HG03175 (cell line): ENCODE measurements around the gene VPS35L.

Experiments used
- ATAC-seq: cut with Tn5 transposase; IDR thresholded peaks from one replicate; pipeline ENCODE4 v1.9.1; 2021; ENCODE audit warnings: mild to moderate bottlenecking, moderate library complexity; ENCODE audit not compliant: unreplicated experiment

The VPS35L gene, protein sequence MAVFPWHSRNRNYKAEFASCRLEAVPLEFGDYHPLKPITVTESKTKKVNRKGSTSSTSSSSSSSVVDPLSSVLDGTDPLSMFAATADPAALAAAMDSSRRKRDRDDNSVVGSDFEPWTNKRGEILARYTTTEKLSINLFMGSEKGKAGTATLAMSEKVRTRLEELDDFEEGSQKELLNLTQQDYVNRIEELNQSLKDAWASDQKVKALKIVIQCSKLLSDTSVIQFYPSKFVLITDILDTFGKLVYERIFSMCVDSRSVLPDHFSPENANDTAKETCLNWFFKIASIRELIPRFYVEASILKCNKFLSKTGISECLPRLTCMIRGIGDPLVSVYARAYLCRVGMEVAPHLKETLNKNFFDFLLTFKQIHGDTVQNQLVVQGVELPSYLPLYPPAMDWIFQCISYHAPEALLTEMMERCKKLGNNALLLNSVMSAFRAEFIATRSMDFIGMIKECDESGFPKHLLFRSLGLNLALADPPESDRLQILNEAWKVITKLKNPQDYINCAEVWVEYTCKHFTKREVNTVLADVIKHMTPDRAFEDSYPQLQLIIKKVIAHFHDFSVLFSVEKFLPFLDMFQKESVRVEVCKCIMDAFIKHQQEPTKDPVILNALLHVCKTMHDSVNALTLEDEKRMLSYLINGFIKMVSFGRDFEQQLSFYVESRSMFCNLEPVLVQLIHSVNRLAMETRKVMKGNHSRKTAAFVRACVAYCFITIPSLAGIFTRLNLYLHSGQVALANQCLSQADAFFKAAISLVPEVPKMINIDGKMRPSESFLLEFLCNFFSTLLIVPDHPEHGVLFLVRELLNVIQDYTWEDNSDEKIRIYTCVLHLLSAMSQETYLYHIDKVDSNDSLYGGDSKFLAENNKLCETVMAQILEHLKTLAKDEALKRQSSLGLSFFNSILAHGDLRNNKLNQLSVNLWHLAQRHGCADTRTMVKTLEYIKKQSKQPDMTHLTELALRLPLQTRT

DNA sequence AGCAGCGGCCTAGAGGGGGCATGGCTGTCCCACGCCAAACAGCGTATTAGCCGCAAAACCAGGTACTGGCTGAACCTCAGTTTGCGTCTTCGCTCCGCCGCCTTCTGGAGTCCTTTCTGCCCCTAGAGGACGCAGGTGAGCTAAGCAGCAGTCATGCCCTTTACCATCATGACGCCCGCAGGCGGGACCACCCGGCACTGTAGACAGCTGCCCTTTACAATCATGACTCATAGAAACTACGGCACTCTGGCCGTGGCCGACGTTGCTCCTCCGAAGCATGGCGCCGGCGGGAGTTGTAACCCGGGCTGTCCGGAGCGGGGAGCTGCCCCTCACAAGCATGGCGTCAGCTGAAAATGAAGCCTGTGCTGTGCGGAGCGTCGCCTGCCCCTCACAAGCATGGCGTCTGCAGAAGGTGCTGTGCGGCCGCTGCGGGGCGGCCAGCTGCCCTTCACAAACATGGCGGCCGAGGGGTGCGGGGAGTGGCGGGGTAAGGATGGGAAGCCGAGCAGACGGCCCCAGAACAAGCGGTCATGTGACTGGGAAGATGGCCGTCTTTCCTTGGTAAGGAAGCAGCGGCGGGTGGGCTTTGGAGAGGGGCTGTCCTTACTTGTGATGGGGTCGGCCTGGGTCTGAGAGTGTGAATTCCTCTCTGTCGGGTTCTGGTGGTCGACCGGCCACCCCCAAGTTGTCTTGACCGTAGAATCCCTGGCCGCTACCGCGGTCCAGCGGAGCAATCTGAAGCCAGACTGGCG lies at the start of gene VPS35L:
Gene VPS35L (plus strand): TSS at position 518 of the 752 bp plus-strand sequence. CDS start 27 bp downstream, at position 545.
- peak; percentile 96 for ATAC-seq

DNA sequence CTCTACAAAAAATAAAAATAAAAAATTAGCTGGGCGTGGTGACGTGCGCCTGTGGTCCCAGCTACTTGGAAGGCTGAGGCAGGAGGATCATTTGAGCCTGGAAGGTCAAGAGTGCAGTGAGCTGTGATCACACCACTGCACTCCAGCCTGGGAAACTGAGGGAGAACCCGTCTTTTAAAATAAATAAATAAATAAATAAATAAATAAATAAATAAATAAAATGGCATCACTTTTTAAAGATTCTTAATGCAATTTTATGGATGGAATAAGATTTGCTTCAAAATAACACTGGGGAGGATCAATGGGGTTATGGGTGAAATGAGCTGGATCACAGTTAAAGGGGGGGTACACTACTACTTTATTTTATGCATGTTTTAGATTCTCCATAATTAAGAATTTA lies 48.5 kb upstream of the VPS35L start:
- no peak for ATAC-seq

DNA sequence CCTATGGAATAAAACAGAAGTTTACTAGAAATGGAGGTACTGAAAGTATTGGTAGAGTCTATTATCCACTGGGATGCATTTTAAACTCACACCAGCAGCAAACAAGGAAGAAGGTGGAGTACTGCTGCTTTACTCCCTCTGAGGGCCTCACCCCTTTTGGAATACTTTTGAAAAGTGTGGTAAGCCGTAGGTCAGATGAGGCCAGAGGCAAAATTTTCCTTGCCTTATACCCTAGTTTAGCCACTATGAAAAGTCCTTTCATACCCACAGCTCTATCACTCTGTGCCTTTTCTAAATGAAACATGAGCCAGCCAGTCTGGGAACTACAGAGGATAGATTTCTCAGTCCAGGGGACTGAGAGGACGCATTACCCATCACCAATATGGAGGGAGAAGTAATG lies 47.6 kb upstream of the VPS35L start:
- ATAC-seq, result no peak

DNA sequence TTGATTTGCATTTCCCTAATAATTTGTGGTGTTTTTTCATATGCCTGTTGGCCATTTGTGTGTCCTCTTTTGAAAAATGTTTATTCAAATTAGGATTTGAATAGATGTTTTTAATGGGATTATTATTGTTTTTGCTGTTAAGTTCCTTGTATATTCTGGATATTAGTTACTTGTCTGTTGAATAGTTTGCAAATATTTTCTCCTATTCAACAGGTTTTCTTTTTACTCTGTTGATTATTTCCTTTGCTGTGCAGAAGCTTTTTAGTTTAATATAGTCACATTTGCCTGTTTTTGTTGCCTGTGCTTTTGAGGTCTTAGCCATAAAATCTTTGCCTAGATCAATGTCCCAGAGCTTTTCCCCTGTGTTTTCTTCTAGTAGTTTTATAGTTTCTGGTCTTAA lies 43.2 kb upstream of the VPS35L start:
- no peak for ATAC-seq

DNA sequence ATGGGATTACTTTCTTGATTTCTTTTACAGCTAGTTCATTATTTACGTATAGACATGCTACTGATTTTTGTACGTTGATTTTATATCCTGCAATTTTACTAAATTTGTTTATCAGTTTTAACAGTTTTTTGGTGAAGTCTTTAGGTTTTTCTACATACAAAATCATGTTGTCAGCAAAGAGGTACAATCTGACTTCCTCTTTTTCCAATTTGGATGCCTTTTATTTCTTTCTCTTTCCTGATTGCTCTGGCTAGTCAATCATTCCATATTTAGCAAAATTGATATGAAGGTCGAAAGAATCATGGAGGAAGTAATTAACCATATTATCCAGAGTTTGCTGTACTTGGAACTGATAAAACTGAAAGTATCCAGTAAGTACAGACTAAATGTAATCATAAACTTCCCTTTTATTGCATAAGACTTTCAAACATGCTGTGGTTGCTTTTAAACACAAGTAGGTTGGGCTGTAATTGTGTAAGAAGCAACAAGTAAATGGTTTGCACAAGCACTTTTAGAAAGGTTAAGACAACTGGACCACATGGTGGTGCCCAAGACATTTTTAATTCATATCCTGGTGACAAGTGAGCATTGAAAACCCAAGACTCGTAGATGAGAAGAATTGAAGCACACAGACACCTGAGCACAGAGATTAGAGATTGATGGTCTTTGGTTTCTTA lies 42.0 kb upstream of the VPS35L start:
- no peak for ATAC-seq

DNA sequence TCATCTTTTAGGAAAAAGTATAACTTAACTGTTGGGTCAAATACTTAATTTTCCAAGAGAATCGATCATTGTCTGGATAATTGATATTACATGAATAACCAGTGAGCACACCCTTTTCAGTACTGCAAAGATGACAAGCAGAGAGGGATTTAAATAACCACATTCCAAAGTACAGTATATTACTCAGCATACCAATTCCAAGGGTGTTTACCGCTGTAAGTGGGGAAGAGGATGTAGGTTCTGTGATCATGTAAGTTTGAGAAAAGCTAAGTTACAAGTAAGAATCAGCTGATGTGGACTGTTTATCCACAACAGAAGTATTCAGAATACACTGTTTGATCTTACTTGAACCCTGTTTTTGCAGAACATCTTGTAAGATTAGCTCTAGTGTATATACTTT lies 39.7 kb upstream of the VPS35L start:
- ATAC-seq, result no peak

DNA sequence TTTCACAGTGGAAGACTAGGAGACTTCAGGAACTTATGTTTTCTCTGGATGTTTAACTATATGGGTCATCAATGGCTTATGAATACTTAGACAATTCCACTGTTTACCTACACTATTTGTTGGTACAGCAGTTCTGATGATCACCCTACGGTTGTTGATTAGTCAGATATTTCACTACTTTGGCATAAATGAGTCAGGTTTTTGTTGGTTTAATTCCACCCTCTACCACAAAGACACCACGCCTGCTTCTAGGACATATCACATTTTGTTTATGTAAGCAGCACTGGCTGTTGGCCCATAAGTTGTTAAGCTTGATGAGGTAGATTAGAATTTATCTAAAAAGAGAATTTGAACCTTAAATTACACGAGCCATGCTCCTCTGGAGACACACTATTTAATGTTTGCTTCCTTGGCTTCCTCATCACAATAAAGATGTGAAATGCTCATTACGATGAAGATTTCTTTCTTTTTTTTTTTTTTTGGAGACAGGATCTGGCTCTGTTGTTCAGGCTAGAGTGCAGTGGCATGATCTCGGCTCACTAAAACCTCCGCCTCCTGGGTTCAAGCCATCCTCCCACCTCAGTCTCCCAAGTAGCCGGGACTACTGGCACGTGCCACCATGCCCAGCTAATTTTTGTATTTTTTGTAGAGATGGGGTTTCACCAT lies 37.9 kb upstream of the VPS35L start:
- ATAC-seq, result no peak

DNA sequence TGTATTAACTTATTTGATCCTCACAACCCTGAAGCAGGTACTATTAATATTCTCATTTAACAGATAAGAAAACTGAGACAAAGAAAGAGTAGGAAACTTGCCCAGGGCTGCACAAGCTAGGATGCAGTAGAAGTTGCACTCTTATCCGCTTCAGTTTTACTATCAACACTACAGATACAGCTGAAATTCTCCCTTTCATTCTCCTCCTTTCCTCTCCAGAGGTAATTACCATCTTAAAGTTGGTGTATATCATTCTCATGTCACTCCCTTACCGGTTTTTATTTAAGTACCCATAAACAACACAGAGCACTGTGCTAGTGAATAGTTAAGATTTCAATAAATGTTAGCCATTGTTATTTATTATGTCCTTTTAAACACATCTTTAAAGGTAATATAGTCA lies 37.1 kb upstream of the VPS35L start:
- no peak for ATAC-seq

DNA sequence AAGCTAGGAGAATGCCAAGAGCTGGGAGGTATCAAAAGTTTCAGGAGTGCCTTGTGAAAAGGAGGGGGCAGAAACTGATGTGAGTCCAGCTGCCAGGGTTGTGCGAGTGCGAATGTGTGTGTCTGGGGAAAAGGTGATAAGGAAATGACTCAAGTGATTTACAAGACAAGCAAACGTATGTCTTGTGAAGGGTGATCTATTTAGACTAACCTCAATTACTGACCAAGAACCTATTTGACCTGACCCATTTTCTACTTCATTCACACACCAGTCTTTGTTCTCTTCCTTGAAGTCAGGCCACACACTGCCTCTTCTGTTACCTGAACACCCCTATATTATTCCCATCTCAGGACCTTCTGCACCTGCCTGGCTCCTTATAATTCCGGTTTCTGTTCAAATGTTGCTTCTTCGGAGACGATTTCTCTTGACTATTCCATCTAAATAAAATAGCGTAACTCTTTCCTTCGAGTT lies 34.6 kb upstream of the VPS35L start:
- ATAC-seq, result no peak

DNA sequence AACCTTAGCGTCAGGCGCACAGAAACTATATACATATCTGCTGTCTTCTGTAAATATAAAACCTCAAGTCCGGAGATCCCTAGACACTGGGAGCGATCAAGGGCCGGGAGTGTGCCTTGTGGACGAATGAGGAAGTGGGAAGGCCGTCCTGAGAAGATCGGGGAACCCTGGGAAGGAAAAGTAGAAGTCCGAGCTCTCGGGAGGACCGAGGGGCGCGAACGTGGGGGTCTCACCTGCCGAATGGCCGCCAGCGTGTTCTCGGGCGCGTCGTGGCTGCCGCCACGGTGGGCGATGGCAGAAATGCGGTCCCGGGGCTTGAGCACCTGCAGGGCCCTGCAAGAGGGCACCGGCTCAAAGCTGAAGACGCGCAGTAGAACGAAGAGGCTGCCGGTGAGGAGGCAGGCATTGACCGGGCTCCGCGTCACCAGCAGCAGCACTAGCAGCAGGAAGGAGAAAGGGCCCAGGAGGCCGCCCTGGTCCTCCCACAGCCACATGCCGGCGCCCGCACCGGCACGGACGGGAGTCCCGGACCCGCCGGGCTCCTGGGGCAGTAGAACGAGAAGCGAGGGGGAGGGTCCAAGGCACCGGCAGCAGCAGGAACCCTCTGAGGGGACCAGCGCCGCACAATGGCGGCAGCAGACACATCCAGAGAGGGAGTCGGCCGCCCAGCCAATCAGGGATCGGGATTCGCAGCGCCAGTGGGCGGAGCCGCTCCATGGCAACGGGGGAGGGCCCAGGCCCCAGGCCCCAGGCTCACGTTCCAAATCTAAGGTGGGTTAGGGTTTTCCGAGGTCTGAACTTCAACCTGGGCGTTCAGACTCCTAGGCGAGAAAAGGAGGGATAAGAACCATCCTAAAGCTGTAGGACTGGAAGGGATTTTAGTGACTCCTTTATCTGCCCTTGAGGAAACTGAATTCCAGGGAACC lies 33.8 kb upstream of the VPS35L start, which contains the start of gene GDE1:
Gene GDE1 (minus strand): TSS at position 628 of the 926 bp plus-strand sequence. CDS start 134 bp downstream, at position 494.
- peak; percentile 76 for ATAC-seq

DNA sequence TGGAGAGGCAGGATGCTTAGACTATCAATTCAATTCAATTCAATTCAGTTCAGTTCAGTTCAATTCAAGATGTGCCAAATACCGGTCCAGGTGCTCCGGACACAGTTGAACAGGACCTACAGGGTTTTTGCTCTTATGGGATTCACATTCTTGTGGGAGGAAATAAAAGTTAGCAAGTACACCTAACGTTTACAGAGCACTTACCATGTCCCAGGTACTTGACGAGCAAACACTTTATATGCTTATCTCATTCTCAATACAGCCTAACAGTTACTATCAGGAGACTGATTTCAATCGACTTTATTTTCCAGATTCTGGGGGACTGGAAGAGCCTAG lies 33.1 kb upstream of the VPS35L start:
- no peak for ATAC-seq

DNA sequence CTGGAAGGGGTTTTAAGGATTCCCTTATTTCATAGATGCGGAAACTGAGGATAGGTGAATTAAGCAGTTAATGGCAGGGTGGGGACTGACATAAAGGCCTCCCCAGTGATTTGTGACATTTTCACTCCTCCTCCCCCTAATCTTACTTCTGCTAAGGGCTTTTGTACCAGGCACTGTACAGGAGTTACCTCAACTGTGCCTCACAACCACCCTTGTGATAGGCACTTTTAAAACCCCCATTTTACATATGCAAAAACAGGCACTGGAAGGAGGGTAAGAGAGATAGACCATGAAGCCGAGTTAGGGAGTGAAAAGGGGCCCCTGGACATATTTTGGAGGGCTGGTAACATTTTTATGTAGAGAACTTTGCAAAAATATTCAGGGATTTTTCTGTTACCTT lies 32.7 kb upstream of the VPS35L start:
- no peak for ATAC-seq

DNA sequence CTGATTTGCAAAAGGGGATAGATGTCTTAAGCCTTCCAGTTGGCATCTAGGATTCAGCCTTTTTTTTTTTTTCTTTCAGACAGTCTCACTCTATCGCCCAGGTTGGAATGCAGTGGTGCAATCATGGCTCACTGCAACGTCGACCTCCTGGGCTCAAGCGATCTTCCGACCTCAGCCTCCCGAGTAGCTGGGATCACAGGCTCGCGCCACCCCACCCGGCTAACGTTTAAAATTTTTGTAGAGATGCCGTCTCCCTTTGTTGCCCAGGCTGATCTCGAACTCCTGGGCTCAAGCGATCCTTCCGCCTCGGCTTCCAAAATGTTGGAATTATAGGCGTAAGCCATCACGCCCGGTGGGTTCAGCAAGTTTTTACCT lies 32.3 kb upstream of the VPS35L start:
- ATAC-seq, result no peak

DNA sequence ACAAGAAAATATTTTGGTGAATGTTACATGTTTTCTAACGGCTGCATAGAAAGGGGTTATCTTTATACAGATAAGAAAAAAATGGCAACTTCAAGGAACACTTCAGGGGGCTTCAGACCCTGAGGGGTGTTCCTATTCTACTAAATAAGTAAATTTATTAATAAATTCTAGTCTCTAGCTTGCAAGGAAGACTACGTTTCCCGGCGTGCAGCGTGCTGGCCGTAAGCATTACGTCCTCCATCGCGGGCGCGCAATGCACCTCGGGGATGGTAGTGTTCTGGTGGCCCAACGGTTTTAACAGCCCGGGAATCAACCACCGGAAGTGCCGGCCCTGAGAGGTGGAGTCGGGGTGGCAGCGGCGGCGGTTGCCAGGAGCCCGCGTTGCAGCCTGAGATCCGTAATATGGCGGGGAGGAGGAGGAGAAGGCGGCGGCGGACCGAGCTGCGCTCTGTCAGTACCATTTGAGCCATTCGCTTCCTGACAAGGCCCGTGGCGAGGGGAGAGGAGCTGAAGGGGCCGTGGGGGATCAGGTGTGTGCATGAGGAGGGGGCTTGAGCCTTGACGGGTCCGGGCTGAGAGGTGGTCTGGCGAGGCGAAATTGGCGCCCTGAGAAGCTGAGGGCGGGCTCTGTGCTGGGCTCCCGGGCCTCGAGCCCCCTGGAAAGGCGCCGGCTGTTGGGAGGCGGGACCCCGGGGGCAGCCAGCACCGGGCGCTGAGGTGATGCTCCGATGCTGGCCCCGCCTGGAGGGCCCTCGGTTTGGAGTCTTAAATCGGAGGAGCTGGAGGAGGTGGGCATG lies 31.7 kb upstream of the VPS35L start, which contains the start of gene CCP110:
Gene CCP110 (plus strand): TSS at position 384 of the 797 bp plus-strand sequence. CDS start 3,940 bp downstream, outside the sequence.
- ATAC-seq, result peak; percentile 71

DNA sequence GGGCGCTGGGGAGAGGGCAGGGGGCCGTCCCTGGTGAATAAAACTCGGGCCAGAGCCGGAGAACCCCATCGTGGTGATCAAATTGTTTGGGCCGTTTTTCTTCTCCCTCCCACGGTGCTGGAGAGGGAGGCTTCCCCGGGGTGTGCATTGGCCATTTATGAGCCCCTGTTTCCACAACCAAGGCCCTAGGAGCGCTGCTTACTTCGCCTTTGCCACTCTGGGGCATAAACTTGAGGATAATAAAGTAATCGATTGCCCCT lies 31.2 kb upstream of the VPS35L start:
- ATAC-seq, result no peak

DNA sequence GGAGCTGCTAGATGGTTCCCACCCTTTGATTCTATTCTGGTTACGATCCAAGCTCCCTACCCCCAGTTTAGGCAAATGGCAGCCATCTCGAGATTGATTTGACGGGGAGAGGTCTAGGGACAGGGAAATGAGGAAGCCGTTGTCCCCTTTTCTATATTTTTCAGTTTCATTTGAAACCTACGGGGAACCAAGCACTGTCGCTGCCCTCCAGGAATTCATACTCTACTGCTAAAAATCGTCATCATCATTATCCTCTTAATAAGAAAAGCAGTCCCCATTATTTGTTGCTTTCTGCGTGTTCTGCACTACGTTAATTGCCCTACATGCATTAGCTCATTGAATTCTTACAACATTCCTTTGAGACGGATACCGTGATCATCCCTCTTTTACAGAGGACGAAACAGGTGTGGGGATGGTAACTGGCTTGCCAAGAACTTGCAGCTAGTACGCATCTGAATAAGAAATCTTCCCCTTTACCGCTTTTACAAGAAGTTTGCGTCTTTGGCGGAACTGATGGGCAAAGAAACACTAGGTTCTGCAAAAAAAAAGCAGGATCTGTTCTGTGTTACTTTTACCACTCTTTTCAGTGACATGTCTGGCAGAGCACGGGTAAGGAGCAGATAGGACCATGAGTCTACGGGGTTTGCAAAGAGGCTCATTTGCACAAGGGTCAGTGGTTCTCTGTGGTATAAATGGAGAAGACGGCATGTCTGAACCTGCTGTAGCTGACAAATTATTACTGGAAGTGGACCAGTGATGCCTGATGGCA lies 30.7 kb upstream of the VPS35L start:
- ATAC-seq, result no peak

DNA sequence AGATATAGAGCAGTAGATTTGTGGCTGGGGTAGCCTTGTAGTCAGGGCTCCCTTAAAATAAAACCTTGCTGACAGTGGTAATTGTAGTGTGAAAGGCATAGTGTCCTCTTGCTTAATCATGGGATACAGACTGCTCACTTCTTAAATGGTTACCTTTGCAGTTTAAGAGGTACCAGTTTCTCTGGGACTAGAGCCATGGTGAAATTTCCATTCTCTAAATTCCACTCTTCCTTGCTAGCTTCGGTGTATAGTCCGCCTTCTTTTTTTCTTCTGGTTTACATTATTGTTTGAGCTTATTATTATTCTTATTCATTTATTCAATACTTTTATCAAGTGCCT lies 30.1 kb upstream of the VPS35L start:
- ATAC-seq, result no peak

DNA sequence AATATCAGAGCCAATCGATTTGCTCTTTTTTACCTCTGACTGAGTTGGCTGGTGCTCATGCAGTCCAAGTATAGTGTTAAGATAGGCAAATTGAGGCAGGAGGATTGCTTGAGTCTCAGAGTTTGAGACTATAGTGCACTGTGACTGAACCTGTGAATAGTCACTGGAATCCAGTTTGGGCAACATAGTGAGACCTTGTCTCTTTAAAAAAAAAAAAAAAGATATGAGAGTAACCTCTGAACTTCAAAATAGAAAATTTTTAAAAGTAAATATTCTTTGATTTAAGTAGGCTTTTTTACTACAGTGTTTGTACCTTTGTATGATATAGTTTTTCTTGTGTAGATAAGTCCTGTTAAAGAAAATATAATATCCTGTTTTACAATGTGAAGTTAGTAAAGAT lies 28.3 kb upstream of the VPS35L start:
- ATAC-seq, result no peak
